Measurements from ENCODE around the gene TRPM1.

DNA sequence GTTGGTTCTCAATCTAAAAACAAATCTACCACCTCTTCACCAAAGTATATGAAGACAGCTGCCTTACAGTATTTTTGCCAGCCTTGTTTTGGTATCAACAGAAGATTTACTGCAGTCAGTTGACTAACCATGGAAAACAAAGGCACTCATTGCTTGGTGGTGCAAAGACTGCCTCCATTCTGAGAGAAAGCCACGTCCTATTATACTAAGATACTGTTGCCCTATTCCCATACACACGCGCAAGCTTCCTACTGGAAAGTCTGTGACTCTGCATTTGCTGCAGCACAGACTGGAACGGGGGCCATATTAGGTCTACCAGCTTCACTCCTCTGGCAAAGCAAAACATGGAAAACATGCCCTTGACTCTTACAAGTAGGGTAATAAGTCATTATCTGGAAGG is 128.1 kb downstream of the TRPM1 start:
- TF ChIP-seq, protein P1, sequence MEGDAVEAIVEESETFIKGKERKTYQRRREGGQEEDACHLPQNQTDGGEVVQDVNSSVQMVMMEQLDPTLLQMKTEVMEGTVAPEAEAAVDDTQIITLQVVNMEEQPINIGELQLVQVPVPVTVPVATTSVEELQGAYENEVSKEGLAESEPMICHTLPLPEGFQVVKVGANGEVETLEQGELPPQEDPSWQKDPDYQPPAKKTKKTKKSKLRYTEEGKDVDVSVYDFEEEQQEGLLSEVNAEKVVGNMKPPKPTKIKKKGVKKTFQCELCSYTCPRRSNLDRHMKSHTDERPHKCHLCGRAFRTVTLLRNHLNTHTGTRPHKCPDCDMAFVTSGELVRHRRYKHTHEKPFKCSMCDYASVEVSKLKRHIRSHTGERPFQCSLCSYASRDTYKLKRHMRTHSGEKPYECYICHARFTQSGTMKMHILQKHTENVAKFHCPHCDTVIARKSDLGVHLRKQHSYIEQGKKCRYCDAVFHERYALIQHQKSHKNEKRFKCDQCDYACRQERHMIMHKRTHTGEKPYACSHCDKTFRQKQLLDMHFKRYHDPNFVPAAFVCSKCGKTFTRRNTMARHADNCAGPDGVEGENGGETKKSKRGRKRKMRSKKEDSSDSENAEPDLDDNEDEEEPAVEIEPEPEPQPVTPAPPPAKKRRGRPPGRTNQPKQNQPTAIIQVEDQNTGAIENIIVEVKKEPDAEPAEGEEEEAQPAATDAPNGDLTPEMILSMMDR (tag by site-specific recombination; IDR thresholded peaks at IDR 0.05): no peak
- TF ChIP-seq, protein P2, sequence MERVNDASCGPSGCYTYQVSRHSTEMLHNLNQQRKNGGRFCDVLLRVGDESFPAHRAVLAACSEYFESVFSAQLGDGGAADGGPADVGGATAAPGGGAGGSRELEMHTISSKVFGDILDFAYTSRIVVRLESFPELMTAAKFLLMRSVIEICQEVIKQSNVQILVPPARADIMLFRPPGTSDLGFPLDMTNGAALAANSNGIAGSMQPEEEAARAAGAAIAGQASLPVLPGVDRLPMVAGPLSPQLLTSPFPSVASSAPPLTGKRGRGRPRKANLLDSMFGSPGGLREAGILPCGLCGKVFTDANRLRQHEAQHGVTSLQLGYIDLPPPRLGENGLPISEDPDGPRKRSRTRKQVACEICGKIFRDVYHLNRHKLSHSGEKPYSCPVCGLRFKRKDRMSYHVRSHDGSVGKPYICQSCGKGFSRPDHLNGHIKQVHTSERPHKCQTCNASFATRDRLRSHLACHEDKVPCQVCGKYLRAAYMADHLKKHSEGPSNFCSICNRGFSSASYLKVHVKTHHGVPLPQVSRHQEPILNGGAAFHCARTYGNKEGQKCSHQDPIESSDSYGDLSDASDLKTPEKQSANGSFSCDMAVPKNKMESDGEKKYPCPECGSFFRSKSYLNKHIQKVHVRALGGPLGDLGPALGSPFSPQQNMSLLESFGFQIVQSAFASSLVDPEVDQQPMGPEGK (tag by site-specific recombination; IDR thresholded peaks at IDR 0.05): no peak
- TF ChIP-seq ZNF544 (tag by site-specific recombination; IDR thresholded peaks at IDR 0.05): no peak
